Measurements from ENCODE around the gene TRMT11. TPM values are rescaled to one million over a fixed set of nuclear protein-coding genes. Genes with fewer than 3 reads are reported as not detected.

TRMT11 gene
- 20.5 and 33.3 TPM in 2 replicates for total RNA-seq

DNA sequence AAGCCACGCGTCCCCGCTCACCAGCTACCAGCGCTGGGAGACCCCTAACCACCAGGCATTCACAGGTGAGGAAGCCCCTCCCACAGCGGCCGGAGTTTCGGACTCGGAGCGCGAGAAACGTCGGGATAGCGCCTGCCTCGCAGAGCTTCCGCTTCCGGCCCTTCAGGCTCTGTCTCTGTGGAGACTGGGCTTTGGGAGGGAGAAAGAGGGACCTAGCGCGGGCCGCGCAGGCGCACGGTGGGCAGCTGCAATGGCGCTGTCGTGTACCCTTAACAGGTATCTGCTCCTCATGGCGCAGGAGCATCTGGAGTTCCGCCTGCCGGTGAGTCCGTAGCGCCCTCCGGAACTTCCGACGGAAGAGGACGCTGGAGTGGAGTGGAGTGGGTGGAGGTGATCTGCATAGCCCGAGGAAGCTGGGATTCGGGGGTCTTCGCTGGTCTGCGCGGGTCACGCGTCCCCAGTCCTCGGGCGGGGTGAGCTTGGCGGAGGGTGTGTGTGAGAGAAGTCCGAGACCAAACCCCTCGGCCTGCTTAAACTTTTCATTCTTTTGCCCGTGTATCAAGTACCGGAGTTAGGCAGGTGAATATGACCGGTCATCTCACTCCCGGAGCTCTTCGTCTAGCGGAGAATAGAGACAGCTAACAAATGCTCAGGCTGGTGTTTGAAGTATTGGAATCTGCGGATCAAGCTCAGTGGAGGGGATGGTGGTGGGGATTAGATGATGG is at the start of gene TRMT11:
TSS of gene TRMT11 (plus strand) at position 240 of the 725 bp plus-strand sequence. CDS start at position 251, 11 bp downstream.

DNA sequence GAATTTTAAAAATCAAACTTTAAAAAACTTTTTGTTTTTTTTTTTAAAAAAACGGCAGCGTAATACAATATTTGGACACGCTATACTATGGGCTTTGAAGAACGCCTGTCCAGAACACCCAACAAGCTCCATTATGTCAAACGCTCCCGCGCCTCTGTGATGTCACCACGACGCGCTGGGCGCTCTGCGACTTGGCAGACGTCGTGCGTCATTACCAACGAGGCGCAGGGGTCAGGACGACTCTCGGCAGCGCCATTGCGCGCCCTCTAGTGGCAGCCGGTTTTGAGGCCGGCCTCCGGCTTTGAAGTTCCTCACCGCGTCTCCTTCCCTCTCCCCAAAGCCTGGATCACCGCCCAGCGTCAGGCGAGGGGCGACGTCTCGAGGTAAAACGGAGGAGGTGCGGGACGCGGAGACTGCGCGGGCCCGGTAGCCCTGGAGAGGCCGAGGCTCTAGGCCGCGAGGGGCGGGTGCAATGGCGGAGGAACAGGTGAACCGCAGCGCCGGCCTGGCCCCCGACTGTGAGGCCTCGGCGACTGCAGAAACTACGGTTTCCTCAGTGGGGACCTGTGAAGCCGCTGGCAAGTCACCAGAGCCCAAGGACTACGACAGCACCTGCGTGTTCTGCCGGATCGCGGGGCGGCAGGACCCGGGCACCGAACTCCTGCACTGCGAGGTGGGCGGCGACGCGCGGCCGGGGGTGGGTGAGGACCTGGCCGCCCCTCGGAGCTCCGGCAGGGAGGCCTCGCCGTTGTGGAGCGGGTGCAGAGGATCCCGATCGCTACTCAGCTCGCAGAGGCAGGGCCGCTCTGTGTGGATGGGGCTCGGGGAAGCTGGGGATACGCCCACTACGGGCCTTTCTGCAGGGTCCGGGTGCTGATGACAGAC is 29.6 kb upstream of the TRMT11 start, which contains the start of gene HINT3:
TSS of gene HINT3 (plus strand) at position 265 of the 885 bp plus-strand sequence. CDS start at position 473, 208 bp downstream.

Other genes with a start within 250 kb of the TRMT11 start
- gene HEY2, start 236.9 kb upstream of the TRMT11 start, total RNA-seq, result not detected in 2 replicates
- 36.4 and 39.9 TPM in 2 replicates for gene NCOA7, start 195.6 kb upstream of the TRMT11 start, total RNA-seq
- 20.3 and 25.5 TPM in 2 replicates for gene HINT3, start 29.8 kb upstream of the TRMT11 start, total RNA-seq